DMS53 treated with DMSO at 0.1 percent for 48 hours (cell line): ENCODE measurements around the gene IQCK.

ENCODE experiments used
- DNase-seq: peaks from one replicate; lab custom pipeline; 2025; ENCODE audit not compliant: unreplicated experiment; lab: John Stamatoyannopoulos, UW

IQCK gene

DNA sequence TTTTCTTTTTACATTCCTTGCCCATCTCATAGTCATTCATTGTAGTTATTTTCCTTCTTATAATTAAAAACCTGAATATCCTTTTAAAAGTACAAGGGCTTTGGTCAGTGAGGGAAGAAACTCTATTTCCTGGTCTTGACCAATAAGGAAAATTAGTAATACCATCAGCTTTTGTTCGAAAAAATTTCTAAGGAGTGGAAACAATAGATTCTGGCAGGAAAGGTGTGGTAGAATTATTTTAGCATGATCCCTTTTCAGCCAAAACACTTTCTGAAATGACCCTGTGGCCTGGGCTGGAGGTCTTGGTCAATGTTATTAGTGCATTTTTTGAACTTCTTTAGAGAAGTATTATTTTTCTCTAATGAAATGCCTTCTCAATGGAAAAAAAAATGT, 36.6 kb downstream of the IQCK start:
- DNase-seq, result no peak

DNA sequence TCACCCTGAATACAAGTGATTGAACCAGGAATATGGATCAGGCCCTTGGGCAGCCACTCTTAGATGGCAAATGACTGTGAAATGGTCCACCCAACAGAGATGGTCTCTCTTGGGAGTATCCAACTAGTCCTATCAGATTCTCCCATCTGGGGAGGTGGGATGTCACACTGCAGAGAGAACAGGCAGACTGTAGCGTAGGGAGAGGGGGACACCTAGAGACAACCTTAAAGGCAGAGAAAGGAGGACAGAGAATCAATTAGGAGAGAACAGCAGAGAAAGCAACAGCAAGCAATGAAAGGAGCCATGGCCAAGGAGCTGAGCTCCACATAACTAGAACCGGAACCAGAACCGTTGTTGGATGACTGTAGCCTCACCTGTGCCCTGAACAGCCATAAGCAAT, 37.2 kb downstream of the IQCK start:
- no peak for DNase-seq

DNA sequence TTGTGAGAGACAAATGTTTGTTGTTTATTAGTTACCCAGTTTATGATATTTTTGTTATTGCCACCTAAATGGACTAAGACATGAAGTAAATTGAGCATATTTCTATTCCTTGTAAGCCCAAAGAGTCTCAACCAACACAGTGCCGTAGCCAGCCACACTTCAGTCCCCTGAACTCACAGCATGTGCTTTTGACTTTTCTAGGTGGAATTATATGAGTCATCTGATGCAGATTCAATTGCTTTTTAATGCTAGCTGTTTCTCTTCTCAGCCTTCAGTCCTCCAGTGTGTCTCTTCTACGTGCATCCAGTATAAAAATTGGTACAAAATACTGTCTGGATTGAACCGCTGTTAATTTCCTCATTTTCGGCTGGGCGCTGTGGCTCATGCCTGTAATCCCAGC, 39.0 kb downstream of the IQCK start:
- DNase-seq, result no peak

DNA sequence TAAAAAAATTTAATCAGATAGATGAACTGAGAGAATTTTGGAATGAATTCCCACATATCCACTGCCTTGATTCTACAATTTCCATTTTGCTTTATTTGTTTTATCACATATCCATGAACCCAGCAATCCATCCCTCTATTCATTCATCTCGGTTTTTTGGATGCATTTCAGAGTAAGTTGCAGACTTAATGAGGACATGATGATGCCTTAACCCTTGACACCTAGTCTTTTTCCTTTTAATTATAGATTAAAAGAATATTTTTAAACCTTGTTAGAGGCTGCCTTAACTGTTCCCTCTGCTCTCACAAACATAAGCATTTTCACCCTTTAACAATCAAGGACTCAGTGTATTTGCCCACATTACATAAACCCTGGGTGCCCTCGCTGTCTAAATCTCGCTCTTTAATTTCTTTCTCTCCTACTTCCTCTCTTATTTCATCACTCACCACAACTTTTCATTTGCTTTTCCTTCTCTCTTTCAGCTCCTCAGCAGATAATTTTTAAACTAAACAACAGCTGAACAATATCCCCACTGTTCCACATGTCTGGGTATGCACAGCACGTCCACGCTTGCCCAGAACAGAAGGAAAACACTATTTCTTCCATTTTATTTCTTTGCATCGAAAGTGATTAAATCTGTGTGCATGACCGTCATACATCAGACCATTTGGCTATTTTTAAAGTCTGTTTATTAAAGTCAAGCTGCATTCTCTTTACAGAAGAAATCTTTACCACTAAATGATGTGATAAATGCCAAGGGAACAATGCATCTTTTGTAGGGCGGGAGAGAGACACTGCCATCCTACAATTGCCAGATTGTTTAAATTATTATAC, 39.9 kb downstream of the IQCK start:
- no peak for DNase-seq

DNA sequence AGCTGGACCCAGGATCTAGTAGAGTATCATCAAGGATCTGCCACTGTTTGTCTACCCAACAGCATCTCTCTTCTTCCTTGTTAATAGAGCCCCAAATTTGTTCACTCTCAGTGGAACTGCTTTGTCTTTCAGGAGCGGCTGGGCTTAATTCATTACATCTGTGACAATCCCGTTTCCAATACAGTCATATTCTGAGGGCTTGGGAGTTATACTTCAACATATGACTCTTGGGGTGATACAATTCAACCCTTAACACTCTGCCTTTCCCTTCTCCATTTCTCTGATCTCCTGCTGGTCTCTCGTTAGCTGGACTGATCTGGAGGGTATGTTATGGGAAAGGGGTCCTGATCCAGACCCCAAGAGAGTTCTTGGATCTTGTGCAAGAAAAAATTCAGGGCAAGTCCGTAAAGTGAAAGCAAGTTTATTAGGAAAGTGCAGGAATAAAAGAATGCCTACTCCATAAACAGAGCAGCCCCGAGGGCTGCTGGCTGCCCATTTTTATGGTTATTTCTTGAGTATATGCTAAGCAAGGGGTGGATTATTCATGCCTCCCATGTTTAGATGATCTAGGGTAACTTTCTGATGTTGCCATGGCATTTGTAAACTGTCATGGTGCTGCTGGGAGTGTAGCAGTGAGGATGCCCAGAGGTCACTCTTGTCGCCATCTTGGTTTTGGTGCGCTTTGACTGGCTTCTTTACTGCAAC, 42.4 kb downstream of the IQCK start:
- DNase-seq, result no peak

DNA sequence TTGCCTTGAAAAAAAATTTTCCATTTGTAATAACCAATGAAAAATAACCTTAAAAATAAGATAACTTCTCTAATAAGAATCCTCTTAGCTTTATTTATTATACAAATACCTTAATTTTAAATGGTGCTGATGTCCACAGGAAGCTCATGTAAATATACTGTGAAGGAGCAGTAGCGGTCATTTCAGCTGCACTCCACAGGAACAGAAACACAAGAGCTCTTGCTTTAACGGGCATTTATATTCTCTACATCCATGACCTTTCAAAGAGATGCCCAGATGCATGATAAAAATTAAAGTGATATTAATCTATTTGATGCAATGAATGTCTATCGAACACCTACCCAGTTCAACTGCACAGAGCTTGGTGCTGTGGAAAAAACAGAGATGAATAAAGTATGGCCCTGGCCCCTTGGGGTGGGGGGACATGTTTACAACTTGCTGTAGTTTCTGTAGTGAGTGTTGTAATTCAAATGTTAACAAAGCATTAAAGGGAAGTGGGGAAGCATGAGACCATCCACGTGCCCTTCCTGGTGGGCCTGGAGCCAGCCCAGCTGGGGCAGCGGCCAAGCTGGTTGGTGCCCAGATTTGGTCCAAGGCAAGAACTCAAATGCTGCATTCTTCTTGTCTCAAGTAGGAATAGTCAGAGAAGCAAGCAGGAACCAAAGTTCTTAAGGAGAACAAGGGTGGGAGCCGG, 47.9 kb downstream of the IQCK start:
- no peak for DNase-seq

DNA sequence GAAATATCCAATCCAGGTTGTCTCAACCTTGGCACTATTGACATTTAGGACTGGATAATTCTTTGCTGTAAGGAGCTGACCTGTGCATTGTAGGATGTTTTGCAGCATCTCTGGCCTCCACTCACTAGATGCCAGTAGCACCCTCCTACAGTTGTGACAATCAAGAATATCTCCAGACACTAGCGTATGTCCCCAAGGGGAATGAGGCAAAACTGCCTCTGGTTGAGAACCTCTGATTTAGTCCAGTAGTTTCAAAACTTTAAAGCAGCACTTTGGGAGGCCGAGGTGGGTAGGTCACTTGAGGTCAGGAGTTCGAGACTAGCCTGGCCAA, 48.4 kb downstream of the IQCK start:
- DNase-seq, result no peak

DNA sequence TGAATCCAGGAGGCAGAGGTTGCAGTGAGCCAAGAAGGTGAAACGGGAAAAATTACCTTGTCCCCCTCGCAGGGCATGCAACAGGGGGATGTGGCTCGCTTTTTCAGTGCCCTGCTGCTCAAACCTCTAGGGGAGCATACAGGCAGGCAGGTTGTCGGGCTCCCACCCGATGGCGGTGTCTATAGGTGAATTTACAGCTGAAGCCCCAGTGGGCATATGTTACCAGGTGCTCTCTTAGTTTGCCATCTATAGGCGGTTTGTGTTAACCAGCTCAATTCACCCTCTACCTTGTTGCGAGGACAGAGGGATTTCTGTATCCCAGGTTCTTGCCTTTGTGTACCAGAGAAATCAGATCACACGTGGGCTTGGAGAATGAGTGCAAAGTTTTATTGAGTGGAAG, 48.9 kb downstream of the IQCK start:
- DNase-seq, result no peak

DNA sequence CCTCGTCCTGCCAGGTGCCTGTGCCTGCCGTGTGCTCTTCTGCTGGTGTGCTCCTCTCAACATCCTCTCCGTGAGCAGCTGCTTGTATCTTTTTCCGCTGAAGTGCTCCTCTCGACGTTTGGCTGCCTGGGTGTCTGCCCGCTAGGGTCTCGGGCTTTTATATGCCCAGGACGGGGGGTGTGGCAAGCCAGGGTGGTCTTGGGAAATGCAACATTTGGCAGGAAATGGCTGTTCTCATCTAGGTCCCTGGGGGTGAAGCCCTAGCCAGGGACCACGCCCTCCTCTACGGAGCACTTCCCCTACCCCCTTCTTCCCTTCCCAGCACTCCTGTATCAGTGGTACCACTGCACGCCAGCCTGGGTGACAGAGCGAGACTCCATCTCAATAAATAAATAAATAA, 49.4 kb downstream of the IQCK start:
- DNase-seq, result no peak

DNA sequence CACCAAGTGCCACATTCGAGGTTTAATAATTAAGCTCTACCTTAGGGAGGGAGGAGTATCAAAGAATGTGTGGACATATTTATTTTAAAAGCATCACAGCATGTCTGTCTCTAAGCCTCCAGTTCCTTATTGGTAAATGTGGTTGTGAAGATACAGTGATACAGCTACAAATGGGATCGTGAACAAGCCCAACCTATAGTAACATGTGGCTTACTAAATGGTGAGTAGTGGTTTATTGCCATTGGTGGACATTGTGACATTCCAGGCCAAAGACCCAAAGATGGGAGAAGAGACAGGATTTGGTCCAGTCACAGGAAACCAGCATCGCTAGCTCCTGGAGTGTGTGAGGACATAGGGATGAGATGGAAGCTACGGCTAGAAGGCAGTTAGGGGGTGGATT, 51.2 kb downstream of the IQCK start:
- no peak for DNase-seq

DNA sequence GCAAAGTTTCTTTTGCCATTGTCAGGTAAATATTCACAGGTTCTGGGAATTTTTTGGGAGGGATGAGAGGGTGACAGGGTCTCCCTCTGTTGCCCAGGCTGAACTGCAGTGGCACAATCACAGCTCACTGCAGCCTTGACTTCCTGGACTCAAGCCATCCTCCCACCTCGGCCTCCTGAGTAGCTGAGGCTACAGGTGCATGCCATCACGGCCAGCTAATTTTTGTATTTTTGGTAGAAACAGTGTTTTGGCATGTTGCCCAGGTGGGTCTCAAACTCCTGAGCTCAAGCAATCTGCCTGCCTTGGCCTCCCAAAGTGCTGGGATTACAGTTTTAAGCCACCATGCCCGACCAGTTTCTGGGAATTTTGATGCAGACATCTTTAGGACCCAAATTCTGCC, 53.0 kb downstream of the IQCK start:
- no peak for DNase-seq

DNA sequence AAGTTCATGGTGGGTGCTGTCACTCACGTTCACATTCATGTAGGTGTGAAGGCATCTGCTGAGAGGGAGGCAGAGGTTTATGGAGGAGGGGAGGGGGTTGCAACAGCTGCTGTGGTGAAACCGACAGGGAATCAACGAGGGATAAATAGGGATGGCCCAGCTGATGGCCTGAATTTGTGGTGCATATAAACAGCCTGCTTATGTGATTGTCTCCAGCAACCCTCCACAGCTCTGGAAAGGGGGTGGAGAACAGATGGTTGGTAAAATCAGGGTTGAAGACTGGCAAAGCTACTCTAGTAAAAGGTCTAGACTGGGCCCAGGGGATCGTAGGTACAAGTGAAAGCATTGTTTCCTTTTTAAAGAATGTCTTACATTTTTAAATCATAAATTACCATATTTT, 53.7 kb downstream of the IQCK start:
- DNase-seq, result no peak

DNA sequence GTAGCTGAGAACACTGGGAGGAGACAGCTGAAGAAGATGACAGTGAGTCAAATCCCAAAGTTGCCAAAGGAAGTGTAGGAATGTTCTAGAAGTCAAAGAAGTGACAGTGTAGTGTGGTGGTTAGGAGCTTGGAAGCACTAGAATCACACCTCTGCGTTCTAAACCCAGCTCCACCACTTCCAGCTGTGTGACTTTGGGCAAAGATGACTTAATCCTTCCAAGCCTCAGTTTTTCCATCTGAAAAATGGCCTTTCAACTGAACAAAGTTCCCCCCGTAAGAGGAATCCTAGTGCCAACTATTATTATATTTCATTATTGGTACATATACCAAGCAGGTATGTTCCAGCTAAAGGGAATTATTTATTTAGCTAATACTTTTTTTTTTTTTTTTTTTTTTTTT, 56.0 kb downstream of the IQCK start:
- DNase-seq, result no peak

DNA sequence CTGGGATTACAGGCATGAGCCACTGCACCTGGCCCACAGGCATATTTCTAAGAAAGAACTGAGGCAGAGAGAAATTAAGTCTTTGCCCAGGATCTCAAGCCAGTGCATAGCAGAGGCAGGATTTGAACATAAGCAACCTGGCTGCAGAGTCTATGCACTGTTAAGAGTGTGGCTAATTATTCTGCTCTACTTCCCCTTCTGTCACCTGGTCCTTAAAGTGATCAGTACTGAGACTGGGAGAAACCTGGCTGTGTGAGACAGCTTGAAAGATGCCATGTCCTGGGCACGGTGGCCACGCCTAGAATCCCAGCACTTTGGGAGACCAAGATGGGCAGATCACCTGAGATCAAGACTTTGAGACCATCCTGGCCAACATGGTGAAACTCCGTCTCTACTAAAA, 58.1 kb downstream of the IQCK start:
- DNase-seq, result no peak

DNA sequence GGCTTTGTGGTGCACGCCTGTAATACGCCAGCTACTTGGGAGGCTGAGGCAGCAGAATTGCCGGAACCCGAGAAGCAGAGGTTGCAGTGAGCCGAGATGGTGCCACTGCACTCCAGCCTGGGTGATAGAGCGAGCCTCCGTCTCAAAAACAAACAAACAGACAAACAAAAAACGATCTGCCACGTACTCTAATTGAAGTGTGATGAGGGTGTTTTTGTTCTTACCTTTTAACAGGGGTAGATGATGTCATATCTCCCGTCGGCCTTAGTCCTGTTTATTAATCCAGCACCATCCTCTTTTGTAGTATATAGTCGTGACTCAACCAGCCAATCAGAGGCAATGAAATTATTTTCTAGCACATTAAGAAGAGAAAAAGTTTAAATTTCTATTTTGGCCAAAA, 58.5 kb downstream of the IQCK start:
- no peak for DNase-seq

DNA sequence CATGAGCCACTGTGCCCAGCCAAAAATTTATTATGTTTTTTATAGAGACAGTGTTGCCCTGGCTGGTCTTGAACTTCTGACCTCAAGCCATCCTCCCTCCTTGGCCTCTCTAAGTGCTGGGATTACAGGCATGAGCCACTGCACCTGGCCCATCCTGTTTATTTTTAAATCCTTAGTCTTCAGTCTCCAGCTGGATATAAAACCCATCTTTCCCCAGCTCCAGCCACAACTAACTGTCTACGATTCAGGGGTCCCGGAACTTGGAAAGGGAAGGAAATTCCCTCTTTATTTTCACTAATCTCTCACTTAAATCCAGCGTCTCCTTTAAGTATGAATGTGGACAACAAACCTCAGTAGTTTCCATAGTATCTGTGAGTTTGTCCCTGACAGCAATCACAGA, 62.2 kb downstream of the IQCK start:
- no peak for DNase-seq

DNA sequence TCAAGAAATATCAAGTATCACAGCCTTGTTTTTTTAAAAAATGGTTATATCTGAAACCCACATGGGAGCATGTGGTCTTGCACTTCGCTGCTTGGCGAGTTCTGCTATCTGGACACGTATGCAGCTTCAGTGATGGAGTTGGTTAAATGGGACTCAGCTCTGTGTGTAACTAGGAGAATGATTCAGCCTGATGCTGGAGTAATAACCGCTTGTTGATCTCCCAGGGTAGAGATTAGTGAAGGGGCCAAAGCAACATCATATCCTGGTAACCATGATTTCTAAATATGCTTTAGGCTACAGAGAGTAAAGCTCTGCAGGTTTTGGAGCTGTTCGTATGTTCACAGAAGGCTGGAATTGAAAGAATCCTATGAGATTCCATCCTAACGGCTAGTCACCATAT, 63.2 kb downstream of the IQCK start:
- no peak for DNase-seq

DNA sequence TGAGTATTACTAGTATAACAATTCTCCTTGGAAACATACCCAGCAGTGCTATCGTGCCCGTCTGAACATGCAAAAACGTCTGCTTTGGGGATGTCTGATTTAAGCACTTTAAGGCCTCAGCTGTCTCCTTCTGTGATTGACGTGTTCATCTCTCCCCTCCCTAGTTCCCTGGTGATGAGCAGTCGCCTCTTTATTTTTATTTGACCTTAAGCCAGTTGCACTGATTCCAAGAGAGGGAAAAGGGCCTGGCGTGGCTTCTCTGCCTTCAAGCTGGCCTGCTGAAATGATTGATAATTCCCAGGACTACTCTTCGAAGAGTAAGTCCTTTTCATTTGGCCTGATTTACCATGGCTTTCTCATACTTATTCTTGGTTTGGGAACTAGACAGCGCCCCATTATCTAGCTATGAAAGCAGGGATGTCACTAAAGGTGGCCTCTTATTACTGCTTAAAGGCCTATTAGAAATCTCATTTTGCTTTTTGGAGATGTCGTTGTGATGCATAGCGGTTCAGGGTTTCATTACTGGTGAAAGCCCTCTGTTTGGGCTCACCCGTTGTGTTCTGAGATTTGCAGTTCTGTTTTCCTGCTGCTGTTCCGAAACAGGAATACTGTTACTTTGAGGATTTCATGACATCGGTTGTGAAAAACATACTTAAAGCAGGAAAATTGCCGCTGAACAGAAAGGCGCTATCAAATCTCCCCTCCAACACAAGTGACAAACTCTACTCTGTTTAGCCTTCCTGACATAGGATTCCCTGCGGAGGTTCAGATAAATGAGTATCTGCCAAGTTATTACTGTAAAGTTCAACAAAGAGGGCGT, 65.5 kb downstream of the IQCK start:
- DNase-seq, result no peak

DNA sequence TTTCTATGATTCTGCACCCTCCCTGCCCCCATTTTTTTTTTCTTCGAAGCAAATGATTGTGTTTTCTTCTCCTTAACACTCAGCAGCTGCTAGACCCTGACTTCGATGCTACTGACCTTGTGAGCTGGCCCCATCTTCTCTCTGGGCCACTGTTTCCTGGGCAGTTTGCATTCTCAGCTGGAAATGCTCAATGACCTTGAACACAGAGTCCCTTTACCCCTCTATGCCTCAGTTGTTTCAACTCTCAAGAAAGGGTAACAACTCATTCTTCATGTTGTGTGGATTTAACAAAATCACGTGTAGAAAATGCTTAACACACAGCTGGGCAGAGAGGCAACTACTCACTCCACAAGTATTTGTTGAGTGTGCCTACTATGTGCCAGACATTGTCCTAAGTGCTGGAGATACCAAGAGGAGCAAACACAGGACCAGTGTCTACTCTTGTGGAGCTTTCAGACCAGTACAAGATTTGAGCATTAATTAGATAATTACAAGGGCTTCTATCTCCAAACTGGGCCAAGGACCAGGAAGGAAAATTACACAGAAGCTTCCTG, 66.2 kb downstream of the IQCK start:
- DNase-seq, result no peak

DNA sequence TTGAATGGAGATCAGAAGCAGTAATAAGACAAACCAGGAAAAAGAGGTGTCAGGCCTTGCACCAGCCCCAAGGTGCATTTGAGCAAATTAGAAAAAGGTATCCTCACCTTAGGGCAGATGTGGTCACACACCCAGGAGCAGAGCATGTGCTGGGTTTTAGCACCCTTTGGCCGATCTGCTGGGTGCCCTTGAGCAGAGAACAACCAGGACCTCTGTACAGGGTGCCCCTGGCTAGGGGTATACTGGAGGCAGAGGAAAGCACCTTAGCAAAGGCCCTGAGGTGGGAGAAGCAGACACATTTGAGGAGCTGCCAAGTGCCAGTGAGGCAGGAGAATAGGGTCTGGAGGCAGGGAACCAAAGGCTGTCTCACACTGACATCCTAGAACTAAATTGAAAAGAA, 67.0 kb downstream of the IQCK start:
- no peak for DNase-seq

DNA sequence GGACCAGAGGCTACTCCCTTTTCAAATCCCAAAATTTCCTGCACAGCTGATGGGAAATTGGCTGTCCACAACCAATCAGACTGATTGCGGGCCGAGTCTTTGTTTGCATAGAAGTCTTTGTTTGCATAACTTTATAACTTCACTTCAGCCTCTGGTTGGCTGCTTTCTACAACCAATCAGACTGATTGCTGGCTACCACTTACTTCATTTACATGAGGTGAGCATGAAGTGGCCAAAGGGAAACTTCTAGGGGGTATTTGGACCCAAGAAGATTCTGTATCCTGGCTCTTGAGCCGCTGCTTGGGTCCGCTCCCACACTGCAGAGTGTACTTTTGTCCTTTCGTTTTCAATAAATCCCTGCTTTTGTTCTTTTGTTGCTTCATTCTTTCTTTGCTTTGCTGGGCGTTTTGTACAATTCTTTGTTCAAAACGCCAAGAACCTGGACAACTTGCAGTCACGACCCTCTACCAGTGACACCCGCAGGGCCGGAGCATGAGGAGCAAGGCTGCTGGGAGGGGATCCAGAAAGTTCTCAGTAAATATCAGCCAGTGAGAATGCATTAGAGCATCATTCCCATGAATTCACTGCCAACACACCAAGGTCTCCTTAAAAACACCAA, 67.5 kb downstream of the IQCK start:
- DNase-seq, result no peak
